Hematopoietic multipotent progenitor cell treated with erythropoietin and hydrocortisone succinate and interleukin-3 and kit ligand, for 8 days (in vitro differentiated cells): ENCODE measurements around the gene ANTXRL.
"Not testable (repeated sequence)": the region's sequence is repeated elsewhere in the genome, so short reads cannot be mapped to it uniquely, and the experiment has no call there.

ENCODE experiments used
- DNase-seq: peaks from one replicate; pipeline ENCODE4 v3.0.0-alpha.2; 2015

ANTXRL gene

DNA sequence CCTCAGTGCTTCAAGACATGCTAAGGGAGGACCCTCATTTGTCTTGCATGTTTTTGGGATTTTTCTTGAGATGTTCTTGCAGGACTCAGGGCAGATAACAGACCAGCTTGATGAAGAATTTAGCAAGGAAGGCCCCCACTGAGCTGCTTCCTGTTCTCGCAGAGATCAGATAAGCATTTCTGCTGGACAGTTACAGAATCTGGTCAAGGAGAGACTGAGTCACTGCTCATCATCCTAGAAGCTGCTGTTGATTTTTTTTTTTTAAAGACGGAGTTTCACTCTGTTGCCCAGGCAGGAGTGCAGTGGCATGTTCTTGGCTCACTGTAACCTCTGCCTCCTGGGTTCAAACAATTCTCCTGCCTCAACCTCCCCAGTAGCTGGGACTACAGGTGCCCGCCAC is 87.6 kb downstream of the ANTXRL start:
- DNase-seq, result not testable (repeated sequence)

DNA sequence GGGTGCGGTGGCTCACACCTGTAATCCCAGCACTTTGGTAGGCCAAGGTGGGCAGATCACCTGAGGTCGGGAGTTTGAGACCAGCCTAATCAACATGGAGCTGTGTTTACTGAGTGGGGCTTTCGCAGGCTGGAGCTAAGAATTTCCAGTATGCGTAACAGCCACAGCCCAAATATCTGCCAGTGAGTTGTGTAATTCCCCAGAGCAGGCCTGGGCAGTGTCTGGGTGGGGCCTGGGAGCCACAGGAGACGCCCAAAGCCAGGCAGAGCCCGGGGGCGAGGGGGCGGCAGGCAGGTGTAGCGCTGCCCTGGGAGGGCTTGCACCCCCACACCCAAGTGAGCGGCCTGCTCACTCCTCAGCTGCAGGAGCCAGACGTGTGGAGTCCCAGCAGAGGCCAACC is 88.6 kb downstream of the ANTXRL start, which contains the start of gene ANXA8L1:
Gene ANXA8L1 (plus strand): TSS at position 371 of the 400 bp plus-strand sequence. CDS start 76 bp downstream, outside the sequence.
- DNase-seq, result not testable (repeated sequence)

DNA sequence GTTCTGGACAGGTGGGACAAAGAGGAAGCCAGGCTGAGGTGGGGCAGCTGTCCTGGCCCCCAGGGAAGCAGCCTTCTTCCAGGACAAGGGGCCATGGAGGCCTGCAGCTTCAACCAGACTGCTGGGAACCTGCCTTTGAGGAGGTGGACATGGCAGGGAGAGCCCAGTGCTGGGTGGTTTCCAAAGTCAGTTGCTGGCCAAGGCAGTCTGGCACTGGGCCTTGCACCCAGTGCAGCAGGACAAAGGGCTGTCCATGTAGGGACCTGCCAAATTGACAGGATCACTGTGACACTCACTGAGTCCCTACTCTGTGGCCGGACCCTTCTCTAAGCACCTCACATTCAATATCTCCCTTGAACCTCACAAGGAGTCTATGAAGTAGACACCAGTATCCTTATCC is 90.2 kb downstream of the ANTXRL start:
- DNase-seq, result not testable (repeated sequence)

DNA sequence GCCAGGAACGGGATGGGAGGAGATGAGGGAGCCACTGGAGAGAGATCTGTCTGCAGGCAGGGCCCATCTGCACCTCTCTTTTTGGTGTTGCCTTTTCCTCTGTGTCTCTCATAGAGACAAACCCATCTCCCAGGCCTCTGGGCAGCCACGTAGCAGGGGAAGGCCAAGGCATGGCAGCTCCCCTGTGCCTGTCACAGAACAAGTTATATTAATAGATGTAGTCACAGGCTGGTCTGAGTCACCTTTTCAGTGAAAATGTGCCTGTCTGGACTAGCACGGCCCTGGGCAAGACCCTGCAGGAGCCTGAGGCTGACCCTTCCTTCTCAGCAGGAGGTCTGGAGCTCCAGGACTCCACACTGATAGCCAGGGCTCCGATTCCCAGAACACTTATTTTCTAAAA is 90.9 kb downstream of the ANTXRL start:
- DNase-seq, result not testable (repeated sequence)

DNA sequence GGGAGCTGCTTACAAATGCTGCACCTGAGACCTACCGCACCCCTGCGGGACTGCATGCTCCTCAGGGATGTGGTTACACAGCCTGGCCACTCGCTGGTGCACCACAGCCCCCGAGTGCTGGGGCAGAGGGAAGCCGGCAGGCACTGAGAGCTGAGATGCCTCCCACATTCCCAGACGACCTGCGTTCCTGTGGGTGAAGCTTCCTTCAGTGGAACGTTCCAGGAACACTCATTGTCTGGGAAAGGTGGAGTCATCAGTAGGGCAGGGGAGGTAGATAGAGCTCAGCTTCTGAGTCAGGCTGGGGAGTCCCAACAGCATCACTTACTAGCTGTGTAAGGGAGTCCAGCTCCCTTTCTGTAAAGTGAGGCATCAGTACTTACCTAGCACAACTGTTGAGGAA is 91.3 kb downstream of the ANTXRL start:
- DNase-seq, result not testable (repeated sequence)

GRCh38 chr10:46379233-46379848 is 92.5 kb downstream of the ANTXRL start:
- DNase-seq, result not testable (repeated sequence)
